ENCODE results near the gene TRIM65. TPM values are rescaled to one million over a fixed set of nuclear protein-coding genes. Genes with fewer than 3 reads are reported as not detected.
"Not testable (repeated sequence)": the region's sequence is repeated elsewhere in the genome, so short reads cannot be mapped to it uniquely, and the experiment has no call there.

TRIM65 gene
- total RNA-seq, 1 experiment from 2014 or later, result 49.4 TPM

DNA sequence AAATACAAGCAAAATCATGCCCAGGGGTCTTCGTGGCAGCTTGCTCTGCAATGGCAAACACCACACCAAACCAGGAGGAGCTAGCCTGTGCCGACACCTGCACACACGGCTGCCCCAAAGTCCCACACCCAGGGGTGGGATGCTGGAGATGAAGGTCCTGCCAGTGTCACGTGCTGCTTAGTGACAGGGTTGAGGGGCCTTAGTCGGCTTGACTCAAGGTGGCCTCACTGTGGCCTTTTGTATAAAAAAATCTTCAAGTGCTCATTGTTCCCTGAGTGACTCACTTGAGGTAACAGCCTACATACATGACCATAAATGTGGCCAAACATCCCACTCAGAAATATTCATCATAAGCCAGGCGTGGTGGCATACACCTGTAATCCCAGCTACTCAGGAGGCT is 7.3 kb downstream of the TRIM65 start:
- Histone ChIP-seq H3K27me3 (no peaks in the 10 kb centered on the region), H3K4me3 (no peak overlapping the region), H3K9me3 (no peaks in the 10 kb centered on the region), H3K36me3 (peaks cover 35% of the 10 kb centered on the region)
- no peak for DNase-seq

DNA sequence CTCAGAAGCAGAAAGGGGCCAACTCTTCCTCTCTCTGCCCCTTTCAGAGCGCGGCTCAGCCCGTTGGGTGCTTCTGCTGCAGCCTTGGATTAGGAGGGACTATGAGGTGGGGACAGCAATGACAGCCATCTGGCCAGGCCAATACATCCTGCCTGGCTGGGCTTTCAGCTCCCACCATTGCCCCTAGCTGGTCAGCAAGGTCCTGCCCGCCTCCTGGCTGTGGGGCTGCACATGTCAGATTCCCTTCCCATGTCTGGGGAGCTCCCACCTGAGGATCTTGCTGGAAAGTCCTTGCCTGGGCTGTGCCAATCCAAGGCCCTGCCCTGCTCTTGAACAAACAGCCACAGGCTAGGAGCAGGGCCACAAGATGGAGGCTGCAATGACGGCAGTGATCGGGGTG is 8.3 kb downstream of the TRIM65 start:
- Histone ChIP-seq H3K27me3 (no peaks in the 10 kb centered on the region), H3K9me3 (no peaks in the 10 kb centered on the region), H3K4me3 (no peak overlapping the region), H3K36me3 (peaks cover 34% of the 10 kb centered on the region)
- DNase-seq, result no peak

DNA sequence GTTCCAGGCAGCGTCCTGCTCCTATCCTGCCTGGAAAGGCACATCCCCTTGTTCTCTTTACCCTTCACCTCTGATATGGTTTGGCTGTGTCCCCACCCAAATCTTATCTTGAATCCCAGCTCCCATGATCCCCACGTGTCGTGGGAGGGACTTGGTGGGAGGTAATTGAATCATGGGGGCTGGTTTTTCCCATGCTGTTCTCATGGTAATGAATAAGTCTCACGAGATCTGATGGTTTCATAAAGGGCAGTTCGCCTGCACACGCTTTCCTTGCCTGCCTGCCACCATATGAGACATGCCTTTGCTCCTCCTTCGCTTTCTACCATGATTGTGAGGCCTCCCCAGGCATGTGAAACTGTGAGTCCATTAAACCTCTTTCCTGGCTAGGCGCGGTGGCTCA is 10.9 kb downstream of the TRIM65 start:
- DNase-seq, H3K9me3 ChIP-seq, H3K4me3 ChIP-seq, H3K27me3 ChIP-seq: not testable (repeated sequence)
- peaks cover 14% of the 10 kb centered on the region for H3K36me3 ChIP-seq

DNA sequence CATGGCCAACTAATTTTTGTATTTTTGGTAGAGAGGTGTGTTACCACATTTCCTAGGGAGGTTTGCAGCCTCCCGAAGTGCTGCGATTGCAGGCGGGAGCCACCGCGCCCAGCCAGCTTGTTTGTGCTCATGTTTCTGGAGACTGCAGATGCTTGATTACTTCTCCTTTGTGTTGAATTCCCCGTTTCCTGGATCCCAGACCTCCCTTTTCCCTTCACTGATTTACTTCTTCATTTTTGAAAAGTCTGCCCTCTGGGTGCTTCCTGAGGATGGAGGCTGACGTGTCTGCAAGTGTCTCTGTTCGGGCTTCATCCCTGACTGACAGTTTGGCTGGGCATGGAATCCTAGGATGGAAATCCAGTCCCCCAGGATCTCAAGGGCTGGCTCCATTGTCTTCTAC is 11.3 kb downstream of the TRIM65 start:
- DNase-seq, result no peak
- H3K4me3 ChIP-seq, result no peak overlapping the region
- H3K27me3 ChIP-seq, result no peaks in the 10 kb centered on the region
- H3K36me3 ChIP-seq, result peaks cover 11% of the 10 kb centered on the region
- no peaks in the 10 kb centered on the region for H3K9me3 ChIP-seq

DNA sequence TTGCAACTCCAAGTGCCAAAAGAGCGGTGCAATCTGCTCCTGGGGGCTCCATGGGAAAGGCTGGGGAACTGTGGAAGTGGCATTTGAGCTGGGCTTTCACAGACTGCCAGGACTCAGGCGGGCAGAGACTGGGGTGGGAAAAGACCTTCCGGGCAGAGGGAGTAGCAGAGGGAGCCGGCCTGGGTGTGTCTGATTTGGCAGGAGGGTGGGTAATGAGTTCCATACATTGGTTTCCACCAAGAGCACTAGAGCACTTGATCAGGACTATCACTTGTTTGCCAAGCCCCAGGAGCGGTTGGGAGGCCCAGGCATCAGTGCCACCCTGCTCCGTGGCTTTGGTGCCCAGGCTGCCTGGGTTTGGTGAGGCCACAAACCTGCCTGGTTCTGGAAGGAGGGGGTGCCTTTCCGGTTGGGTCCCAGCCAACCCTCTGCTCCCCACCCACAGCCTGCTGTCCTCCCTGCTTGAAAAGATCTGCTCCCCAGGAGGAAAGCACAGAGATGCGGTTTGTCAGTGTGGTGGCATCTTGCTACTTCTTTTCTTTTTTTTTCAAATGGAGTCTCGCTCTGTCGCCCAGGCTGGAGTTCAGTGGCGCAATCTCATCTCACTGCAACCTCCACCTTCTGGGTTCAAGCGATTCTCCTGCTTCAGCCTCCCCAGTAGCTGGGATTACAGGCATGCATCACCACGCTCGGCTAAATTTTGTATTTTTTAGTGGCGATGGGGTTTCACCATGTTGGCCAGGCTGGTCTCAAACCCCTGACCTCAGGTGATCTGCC is 14.9 kb downstream of the TRIM65 start:
- no peaks in the 10 kb centered on the region; the same call in 1 of the 2 replicates for H3K36me3 ChIP-seq
- H3K9me3 ChIP-seq, result no peaks in the 10 kb centered on the region
- H3K27me3 ChIP-seq, result no peaks in the 10 kb centered on the region
- DNase-seq, result no peak
- no peak overlapping the region for H3K4me3 ChIP-seq

DNA sequence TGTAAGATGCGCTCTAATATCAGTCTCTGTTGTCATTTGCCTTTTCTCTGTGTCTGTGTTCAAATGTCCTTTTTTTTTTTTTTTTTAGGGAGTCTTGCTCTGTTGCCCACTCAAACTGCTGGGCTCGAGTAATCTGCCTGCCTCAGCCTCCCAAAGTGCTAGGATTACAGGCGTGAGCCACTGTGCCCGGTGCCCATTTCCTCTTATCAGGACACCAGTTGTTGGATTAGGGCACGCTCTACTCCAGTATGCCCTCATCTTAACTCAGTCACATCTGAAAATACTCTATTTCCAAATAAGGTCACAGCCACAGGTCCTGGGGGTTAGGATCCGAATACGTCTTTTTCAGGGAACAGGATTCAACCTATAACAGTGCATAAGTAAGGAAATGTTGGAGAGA is 16.5 kb downstream of the TRIM65 start:
- Histone ChIP-seq H3K9me3 (no peaks in the 10 kb centered on the region), H3K27me3 (no peaks in the 10 kb centered on the region), H3K4me3 (no peak overlapping the region), H3K36me3 (peaks cover 13% of the 10 kb centered on the region)
- no peak for DNase-seq

DNA sequence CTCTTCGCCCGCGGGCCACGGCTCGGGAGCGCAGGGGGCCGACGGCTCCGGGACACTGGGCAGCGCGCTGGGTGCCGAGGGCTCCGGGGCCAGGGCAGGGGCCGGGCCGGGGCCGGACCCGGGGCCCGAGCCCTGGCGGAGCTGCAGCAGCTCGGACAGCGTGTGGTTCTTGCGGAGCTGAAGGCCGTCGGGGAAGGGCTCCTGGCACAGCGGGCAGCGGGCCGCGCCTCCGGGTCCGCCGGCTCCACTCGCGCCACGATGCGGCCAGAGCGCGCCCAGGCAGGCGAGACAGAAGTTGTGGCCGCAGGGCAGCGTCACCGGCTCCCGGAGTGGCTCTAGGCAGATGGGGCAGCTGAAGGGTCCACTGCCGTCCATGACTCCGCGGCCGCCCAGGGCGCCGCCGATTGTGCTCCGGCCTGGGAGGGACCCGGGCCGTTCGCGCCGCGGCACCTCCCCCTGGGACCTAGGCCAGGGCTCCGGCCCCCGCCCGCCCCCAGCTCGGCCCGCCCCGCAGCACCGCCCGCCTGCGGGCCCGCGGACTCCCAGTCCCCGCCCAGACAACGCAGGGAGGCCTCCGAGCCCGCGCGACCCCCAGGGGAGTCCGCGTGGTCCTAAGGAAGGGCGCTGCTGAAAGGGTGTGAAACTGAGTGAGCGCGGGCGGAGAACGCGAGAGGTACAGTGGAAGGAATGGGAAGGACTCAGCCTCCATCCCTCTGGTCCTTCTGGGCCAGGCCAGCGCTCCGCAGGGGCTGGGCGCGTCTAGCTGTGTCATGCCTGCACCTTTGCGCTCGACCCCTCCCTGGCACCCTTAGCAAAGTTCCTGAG is 18.4 kb downstream of the TRIM65 start, which contains the start of gene TRIM47:
Gene TRIM47, minus strand, starts transcription at position 408 of the 825 bp plus-strand sequence. Its CDS starts 33 bp downstream, at position 375.
- peaks cover 24% of the 10 kb centered on the region for H3K36me3 ChIP-seq

DNA sequence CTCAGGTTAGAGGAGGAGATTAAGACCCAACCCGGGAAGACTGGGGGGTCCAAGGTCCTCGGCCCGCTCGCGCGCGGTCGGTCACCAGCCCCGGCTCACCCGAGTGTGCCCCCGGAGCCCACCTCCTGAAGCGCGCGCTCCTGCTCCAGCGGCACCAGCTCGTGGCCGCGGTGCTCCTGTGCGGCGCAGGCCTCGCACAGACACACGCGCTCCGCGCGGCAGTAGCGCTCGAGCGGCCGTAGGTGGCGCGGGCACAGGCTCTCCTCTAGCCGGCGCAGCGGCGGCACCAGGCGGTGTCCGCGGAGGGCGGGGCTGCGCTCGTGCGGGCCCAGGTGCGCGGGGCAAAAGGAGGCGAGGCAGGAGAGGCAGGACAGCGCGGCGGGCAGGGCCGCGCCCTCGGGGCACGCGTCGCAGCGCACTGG is 19.0 kb downstream of the TRIM65 start:
- DNase-seq, result peak; percentile 79
- Histone ChIP-seq H3K9me3 (no peaks in the 10 kb centered on the region), H3K36me3 (peaks cover 24% of the 10 kb centered on the region), H3K4me3 (peak overlapping the region; percentile 59), H3K27me3 (no peaks in the 10 kb centered on the region)

More for the DNA sequence above, 18.4 kb downstream of the TRIM65 start, which contains the start of gene TRIM47:
- Histone ChIP-seq H3K4me3 (peak within 1 kb of the TSS; percentile 59), H3K27me3 (no peaks in the 10 kb centered on the region), H3K9me3 (no peaks in the 10 kb centered on the region)
- DNase-seq, result peak; percentile 77

DNA sequence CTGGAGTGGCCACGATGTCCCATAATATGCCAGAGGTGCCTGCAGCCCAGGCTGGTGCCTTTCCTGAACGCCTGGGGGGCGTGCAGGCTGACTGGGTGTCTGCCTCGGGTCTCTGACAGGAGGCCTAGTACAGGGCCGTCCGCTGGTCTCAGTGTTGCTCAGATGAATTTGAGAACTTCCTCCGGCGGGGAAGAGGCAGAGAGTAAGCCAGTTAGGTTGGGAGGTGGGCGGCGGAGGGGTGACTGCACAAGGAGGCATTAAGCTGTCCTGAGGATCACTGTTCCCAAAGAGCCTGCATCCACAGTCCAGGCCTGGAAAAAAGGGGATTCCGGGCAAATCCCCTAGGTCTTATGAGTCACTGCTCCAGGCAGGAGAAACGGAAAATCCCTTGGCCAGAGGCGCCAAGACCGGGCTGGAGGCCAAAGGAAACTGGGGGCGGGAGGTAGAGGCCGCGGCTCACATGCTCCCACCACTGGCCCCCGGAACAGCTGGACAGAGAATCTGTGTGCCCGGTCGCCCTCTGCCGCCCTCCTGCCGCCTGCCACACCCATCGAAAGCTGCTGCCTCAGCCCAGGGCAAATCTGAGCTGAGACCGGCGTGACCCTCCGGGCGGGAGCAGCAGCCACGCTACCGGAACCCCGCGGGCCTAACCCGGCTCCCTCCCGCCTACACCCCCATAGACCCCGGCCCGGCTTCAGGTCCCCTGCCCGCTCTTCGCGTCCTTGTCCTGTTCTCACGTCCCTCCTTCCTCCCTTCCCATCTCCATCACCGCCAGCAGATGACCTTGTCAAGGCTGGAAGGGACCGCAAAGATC is 19.6 kb downstream of the TRIM65 start:
- peak; percentile 99 for DNase-seq
- no peaks in the 10 kb centered on the region for H3K9me3 ChIP-seq
- H3K4me3 ChIP-seq, result peak overlapping the region; percentile 59
- H3K36me3 ChIP-seq, result peaks cover 24% of the 10 kb centered on the region
- H3K27me3 ChIP-seq, result no peaks in the 10 kb centered on the region

DNA sequence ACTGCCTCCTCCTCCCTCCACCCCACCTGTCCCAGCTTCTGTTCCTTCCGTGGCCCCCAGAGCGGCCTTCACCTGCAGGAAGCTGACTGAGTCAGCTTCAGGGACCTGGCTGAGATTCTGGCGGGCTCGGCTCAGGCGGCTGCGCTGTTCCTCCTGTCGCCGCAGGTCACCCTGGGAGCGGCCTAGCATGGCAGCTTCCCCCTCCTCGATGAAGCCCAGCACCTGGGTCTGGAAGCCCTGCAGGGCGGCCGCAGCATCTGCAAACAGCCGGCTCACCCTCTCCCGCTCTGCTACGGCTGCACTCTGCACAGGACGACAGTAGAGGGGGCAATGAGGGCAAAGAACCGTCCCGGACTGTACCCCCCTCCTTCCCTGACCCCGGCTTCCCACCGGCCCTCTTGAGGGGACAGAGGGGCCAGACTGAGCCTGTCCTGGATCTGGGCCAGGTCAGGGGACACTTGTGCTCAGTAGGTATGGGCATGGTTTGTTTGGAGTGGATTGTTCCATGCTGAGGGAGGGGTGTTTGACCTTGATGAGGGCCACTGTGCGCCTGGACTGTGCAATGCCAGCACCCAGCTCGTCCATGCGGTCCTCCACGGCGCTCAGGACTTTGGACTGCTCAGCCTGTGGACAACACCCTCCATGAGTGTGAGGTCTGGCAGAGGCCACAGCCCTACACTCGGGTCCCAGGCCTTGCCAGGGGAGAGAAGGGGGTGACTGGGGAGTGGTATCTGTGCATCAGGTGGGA is 20.4 kb downstream of the TRIM65 start:
- peak overlapping the region; percentile 59 for H3K4me3 ChIP-seq
- peaks cover 24% of the 10 kb centered on the region for H3K36me3 ChIP-seq
- no peaks in the 10 kb centered on the region for H3K9me3 ChIP-seq
- H3K27me3 ChIP-seq, result no peaks in the 10 kb centered on the region
- DNase-seq, result no peak

DNA sequence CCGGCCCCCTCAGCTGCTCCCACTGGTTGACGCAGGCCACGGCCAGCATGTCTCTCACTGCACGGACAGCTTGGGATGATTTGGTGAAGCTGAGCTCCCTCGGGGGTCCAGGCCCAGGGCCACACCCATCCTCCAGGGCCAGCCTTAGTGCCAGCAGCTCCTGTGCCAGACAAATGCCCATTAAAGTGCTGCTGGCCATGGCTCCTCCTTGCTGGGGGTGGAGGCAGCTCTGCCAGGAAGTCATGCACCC is 20.9 kb downstream of the TRIM65 start:
- H3K9me3 ChIP-seq, result no peaks in the 10 kb centered on the region
- DNase-seq, result peak; percentile 79
- no peaks in the 10 kb centered on the region for H3K27me3 ChIP-seq
- no peak overlapping the region for H3K4me3 ChIP-seq
- H3K36me3 ChIP-seq, result peaks cover 24% of the 10 kb centered on the region

DNA sequence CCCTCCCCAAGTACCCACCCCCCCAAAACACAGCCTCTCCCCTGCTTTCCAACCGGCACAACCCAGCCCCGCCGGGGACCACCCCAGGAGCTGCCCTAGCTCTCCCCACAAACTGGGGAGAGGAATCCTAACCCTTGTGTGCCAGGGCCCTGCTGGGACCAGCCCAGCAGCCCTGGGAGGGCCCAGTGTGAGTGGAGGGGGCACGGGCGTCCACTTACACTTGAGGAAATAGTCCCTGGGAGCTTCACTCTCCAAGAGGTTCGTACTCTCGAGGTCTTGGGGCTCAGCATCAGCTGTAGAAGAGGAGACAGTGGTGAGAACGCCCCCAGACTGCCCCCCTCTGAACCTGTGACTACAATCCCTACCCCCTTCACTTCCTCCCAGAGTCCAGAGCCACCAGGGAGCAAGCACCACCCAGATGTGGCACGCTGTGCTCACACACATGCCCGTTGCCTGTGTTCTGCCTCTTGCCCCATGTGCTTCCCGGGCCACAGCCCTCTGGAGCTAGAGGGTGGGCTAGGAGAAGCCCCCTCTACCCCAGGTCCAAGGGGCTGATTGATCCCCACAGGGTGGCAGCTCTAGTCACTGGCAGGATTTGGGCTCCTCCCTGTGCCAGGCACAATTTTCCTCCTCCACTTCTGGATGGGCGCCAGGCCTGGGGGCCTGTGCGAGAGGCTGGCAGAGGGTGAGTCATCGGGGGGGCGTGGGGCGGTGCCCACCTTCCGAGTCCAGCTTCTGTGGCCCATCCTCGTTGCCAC is 21.4 kb downstream of the TRIM65 start:
- peaks cover 24% of the 10 kb centered on the region for H3K36me3 ChIP-seq
- no peak for DNase-seq
- H3K9me3 ChIP-seq, result no peaks in the 10 kb centered on the region
- no peak overlapping the region for H3K4me3 ChIP-seq
- no peaks in the 10 kb centered on the region for H3K27me3 ChIP-seq

DNA sequence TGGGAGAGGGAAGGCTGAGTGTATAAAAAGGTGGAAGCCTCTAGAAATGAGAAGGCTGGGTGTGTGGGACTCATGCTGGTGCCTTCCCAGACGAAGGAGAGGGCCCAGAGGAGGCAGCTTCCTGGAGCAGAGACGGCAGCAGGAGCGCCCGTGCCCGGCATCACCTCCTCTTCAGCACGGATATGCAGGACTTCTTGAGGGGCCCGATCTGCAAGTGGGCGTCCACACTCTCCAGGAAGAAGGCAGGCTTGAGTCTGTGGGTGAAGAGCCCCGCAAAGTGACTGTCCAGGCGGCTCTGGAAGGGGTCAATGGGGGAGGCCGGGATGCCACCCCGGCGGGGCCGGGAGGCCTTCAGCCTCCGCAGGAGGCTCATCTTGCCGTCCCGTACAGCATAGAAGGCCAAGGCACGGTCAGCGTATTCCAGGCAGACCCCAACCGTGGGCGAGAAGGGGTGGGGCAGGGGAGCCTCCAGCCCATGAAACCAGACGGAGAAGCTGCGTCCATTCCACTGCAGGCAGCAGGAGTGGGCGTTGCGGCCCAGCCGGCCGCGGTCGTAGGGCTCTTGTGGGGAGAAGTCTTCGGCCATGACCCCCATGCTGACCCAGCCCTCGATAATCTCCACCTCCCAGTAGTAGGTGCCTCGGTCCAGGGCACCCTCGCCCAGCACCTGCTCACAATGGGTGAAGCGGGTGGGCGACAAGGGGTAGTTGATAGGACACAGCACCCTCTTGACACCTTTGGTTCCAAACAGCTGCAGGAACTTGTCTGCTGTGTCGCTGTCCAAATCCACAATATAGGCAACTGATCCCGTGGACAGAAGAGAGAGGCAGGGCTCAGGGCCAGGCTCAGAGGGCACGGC is 22.2 kb downstream of the TRIM65 start:
- no peaks in the 10 kb centered on the region for H3K9me3 ChIP-seq
- H3K27me3 ChIP-seq, result no peaks in the 10 kb centered on the region
- no peak overlapping the region for H3K4me3 ChIP-seq
- H3K36me3 ChIP-seq, result peaks cover 24% of the 10 kb centered on the region
- DNase-seq, result no peak

DNA sequence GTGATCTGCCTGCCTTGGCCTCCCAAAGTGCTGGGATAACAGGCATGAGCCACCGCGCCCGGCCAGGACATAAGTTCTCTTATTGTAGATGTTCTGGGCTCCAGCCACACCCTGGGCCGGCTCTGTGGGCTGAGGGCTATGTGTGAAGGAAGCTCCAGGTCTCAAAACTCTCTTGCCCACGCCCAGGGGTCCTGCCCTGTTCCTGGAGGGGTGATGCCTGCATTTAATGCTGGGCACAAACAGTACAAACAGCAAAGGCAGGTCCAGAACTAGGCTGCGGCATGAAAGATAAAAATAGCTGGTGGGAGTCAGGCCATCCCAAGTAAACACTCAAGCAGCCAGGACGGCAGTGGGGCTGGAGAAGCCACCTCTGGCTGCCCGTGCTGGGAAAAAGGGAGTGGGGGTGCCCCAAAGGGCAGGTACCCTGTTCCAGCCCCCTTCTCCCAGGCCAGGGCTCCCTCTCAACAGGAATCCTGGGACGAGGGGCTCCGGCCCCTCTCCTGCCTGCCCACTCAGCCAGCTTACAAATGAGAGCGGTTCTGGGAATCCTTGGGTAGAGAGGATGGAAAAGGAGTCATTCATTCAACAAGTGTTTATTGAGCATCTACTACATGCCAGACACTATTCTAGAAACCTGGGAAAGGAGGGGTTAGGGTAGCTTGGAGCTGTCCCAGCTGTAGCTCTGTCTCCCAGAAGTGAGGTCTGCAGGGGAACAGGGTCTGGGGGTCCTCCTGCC is 23.0 kb downstream of the TRIM65 start:
- H3K36me3 ChIP-seq, result peaks cover 24% of the 10 kb centered on the region
- no peak for DNase-seq
- no peaks in the 10 kb centered on the region for H3K9me3 ChIP-seq
- no peak overlapping the region for H3K4me3 ChIP-seq
- H3K27me3 ChIP-seq, result no peaks in the 10 kb centered on the region

Measured in MG63 (cell line).